Astrocyte (in vitro differentiated cells and primary cell): ENCODE measurements around the gene BCAR1. TPM values are rescaled to one million over a fixed set of nuclear protein-coding genes. Genes with fewer than 3 reads are reported as not detected.

Experiments
- DNase-seq: peaks from one replicate; pipeline ENCODE4 v3.0.0-alpha.2; 2010; ENCODE audit warnings: low read depth
- FAIRE-seq: peaks from 2 replicates; lab custom pipeline; 2011; peaks lifted over from hg19 to GRCh38; lab: Jason Lieb, UNC
- H2AFZ ChIP-seq: 2 replicates; pipeline ENCODE4 v1.6.0; 2012; ENCODE audit warnings: low read depth, low read length, inconsistent platforms
- H3K27ac ChIP-seq: 2 replicates; pipeline ENCODE4 v1.5.1; 2011; ENCODE audit warnings: low read depth, low read length, inconsistent platforms
- H3K27me3 ChIP-seq: 2 replicates; pipeline ENCODE4 v1.6.0; 2011; ENCODE audit warnings: low read length, inconsistent platforms; ENCODE audit not compliant: insufficient read depth
- H3K36me3 ChIP-seq: 2 replicates; pipeline ENCODE4 v1.5.1; 2011; ENCODE audit warnings: low read length, inconsistent platforms; ENCODE audit not compliant: insufficient read depth
- H3K4me1 ChIP-seq: 2 replicates; pipeline ENCODE4 v1.5.1; 2011; ENCODE audit warnings: low read length, inconsistent platforms; ENCODE audit not compliant: insufficient read depth
- H3K4me2 ChIP-seq: 2 replicates; pipeline ENCODE4 v1.6.0; 2012; ENCODE audit warnings: low read length, inconsistent platforms
- H3K4me3 ChIP-seq: 2 replicates; pipeline ENCODE4 v1.5.1; 2011; ENCODE audit warnings: low read depth, mild to moderate bottlenecking, low read length, inconsistent platforms; ENCODE audit not compliant: insufficient read depth
- H3K79me2 ChIP-seq: 2 replicates; pipeline ENCODE4 v1.6.0; 2012; ENCODE audit warnings: mild to moderate bottlenecking, low read length, inconsistent platforms; ENCODE audit not compliant: insufficient read depth
- H3K9ac ChIP-seq: 2 replicates; pipeline ENCODE4 v1.6.0; 2012; ENCODE audit warnings: mild to moderate bottlenecking, low read length, inconsistent platforms
- H3K9me3 ChIP-seq: 2 replicates; pipeline ENCODE4 v1.5.1; 2012; ENCODE audit warnings: low read depth, mild to moderate bottlenecking, low read length, inconsistent platforms; ENCODE audit not compliant: insufficient read depth
- H4K20me1 ChIP-seq: 2 replicates; pipeline ENCODE4 v1.6.0; 2012; ENCODE audit warnings: low read length, inconsistent platforms; ENCODE audit not compliant: insufficient read depth
- H3K27ac Mint-ChIP-seq: one replicate; pipeline ENCODE4 v1.8.0; 2021; ENCODE audit warnings: mild to moderate bottlenecking, mixed read lengths; ENCODE audit not compliant: unreplicated experiment
- H3K27me3 Mint-ChIP-seq: one replicate; pipeline ENCODE4 v1.8.0; 2021; ENCODE audit warnings: low read depth, mixed read lengths; ENCODE audit not compliant: unreplicated experiment
- H3K36me3 Mint-ChIP-seq: one replicate; pipeline ENCODE4 v1.8.0; 2021; ENCODE audit warnings: low read depth, mixed read lengths; ENCODE audit not compliant: unreplicated experiment
- H3K4me1 Mint-ChIP-seq: one replicate; pipeline ENCODE4 v1.8.0; 2021; ENCODE audit warnings: low read depth, mixed read lengths; ENCODE audit not compliant: unreplicated experiment
- H3K4me3 Mint-ChIP-seq: one replicate; pipeline ENCODE4 v1.8.0; 2021; ENCODE audit warnings: mild to moderate bottlenecking, moderate library complexity, mixed read lengths; ENCODE audit not compliant: unreplicated experiment
- H3K9me3 Mint-ChIP-seq: one replicate; pipeline ENCODE4 v1.8.0; 2021; ENCODE audit warnings: mild to moderate bottlenecking, mixed read lengths; ENCODE audit not compliant: unreplicated experiment
- EZH2 ChIP-seq: IDR thresholded peaks from 2 replicates; pipeline ENCODE4 v1.6.1; 2012; ENCODE audit warnings: mild to moderate bottlenecking, low read length, inconsistent platforms; ENCODE audit not compliant: insufficient read depth
- total RNA-seq: library from RNA; stranded (reverse); gene quantifications from 2 replicates; pipeline ENCODE4 v1.2.1, GENCODE V29; 2021
- TF ChIP-seq, protein P1 (sequence below): IDR thresholded peaks from 2 replicates; pipeline ENCODE4 v1.5.1; 2011; ENCODE audit warnings: low read depth, mild to moderate bottlenecking, inconsistent platforms, low read length, moderate library complexity; ENCODE audit not compliant: insufficient read depth

The BCAR1 gene
- total RNA-seq, 1 donor from 2014 or later = 296 TPM

DNA sequence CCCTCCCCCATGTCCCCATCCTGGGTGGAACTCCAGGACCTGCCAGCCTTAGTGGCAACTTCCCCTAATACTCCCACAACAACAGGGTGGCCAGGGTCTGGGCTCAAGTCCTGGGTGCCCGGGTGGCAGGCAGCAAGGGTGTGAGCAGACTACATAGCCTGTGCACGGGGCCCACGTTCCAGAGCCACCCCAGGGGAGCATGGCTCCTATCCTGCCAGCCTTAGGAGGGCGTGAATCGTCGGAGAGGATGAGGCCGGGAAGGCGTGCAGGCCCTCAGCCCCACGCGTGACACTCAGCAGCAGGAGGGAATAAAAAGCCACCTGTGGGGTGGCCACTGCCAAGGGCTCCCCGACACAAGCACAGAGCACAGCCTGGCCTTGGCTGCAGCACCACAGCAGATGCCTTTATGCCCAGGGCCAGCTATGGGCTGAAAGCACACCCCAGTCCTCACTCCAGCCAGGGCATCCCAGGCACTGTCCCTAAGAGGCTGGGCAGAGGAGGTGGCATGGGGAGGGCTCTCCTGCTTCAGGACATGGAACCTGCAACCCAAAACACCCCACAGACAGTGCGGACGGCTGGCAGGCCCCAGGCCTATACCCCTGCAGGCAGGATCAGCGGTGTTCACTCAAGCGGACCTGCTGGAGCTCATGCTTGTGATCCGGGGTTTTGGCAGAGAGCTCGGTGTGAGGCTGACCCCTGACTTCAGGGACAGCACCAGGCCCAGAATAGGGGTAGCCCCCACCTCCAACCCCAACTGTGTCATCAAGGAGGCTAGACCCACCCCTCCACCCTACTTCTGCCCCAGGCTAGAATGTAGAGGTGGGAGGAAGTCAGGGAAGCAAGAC is 2.7 kb downstream of the BCAR1 start:
- Histone ChIP-seq H3K27ac (peak overlapping the region; percentile 99), H2AFZ (no peak overlapping the region), H3K27me3 (no peaks in the 10 kb centered on the region), H3K9ac (peak overlapping the region; percentile 96), H4K20me1 (peaks cover 60% of the 10 kb centered on the region), H3K9me3 (no peaks in the 10 kb centered on the region), H3K4me2 (peak overlapping the region; percentile 91), H3K4me1 (peaks cover 83% of the 10 kb centered on the region), H3K4me3 (peak overlapping the region; percentile 83), H3K79me2 (peaks cover 92% of the 10 kb centered on the region), H3K36me3 (no peaks in the 10 kb centered on the region)
- Mint-ChIP-seq H3K36me3 (peaks cover 3% of the 10 kb centered on the region), H3K4me1 (peaks cover 59% of the 10 kb centered on the region), H3K4me3 (peak overlapping the region; percentile 94), H3K27me3 (no peaks in the 10 kb centered on the region), H3K27ac (peak overlapping the region; percentile 84), H3K9me3 (no peaks in the 10 kb centered on the region)
- no peak for DNase-seq
- FAIRE-seq = no peak
- no peak for TF ChIP-seq EZH2
- TF ChIP-seq, protein P1, sequence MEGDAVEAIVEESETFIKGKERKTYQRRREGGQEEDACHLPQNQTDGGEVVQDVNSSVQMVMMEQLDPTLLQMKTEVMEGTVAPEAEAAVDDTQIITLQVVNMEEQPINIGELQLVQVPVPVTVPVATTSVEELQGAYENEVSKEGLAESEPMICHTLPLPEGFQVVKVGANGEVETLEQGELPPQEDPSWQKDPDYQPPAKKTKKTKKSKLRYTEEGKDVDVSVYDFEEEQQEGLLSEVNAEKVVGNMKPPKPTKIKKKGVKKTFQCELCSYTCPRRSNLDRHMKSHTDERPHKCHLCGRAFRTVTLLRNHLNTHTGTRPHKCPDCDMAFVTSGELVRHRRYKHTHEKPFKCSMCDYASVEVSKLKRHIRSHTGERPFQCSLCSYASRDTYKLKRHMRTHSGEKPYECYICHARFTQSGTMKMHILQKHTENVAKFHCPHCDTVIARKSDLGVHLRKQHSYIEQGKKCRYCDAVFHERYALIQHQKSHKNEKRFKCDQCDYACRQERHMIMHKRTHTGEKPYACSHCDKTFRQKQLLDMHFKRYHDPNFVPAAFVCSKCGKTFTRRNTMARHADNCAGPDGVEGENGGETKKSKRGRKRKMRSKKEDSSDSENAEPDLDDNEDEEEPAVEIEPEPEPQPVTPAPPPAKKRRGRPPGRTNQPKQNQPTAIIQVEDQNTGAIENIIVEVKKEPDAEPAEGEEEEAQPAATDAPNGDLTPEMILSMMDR = no peak

- Mint-ChIP-seq H3K27ac (peak overlapping the region; percentile 84), H3K36me3 (peaks cover 3% of the 10 kb centered on the region), H3K4me3 (peak overlapping the region; percentile 94), H3K9me3 (no peaks in the 10 kb centered on the region), H3K27me3 (no peaks in the 10 kb centered on the region), H3K4me1 (peaks cover 61% of the 10 kb centered on the region)
- Histone ChIP-seq H3K4me1 (peaks cover 81% of the 10 kb centered on the region), H3K27ac (peak overlapping the region; percentile 99), H3K4me3 (peak overlapping the region; percentile 3), H3K9ac (peak overlapping the region; percentile 96), H3K36me3 (no peaks in the 10 kb centered on the region), H4K20me1 (peaks cover 55% of the 10 kb centered on the region), H2AFZ (no peak overlapping the region), H3K4me2 (peak overlapping the region; percentile 91), H3K79me2 (peaks cover 92% of the 10 kb centered on the region), H3K27me3 (no peaks in the 10 kb centered on the region), H3K9me3 (no peaks in the 10 kb centered on the region)
- DNase-seq (no peak), FAIRE-seq (no peak)
- no peak for TF ChIP-seq EZH2
- TF ChIP-seq, protein P1 = no peak
Measured at GRCh38 chr16:75248142-75248535, 3.3 kb downstream of the BCAR1 start.

DNA sequence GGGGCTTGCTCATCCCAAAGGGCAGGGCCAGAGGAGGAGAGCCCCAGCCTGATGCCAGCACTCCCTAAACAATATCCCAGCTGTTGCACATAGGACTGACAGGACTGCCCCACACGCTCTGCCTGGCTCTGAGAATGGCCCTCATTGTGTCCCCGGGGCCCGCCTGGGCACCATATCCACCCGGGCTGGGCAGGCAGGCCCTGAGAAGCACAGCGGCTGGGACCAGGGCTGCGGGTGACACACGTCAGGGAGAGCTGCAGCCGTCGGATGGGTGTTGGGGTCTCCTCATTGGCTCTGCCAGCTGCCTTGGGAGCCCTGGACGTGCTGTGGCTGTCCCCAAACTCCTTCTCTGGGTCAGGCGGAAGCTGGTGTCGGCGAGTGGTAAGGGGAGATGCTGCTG is 4.2 kb downstream of the BCAR1 start:
- Histone ChIP-seq H3K4me1 (peaks cover 72% of the 10 kb centered on the region), H3K9ac (peak overlapping the region; percentile 96), H3K36me3 (peaks cover 2% of the 10 kb centered on the region), H3K4me3 (no peak overlapping the region), H2AFZ (no peak overlapping the region), H3K27ac (peak overlapping the region; percentile 99), H3K79me2 (peaks cover 92% of the 10 kb centered on the region), H4K20me1 (peaks cover 48% of the 10 kb centered on the region), H3K27me3 (no peaks in the 10 kb centered on the region), H3K4me2 (peak overlapping the region; percentile 91), H3K9me3 (no peaks in the 10 kb centered on the region)
- Mint-ChIP-seq H3K4me3 (peak overlapping the region; percentile 94), H3K9me3 (no peaks in the 10 kb centered on the region), H3K27ac (peak overlapping the region; percentile 97), H3K27me3 (no peaks in the 10 kb centered on the region), H3K4me1 (peaks cover 61% of the 10 kb centered on the region), H3K36me3 (peaks cover 6% of the 10 kb centered on the region)
- no peak for DNase-seq
- no peak for FAIRE-seq
- no peak for TF ChIP-seq EZH2
- TF ChIP-seq, protein P1 = no peak
